Measurements from ENCODE around the gene TLK1. TPM values are rescaled to one million over a fixed set of nuclear protein-coding genes. Genes with fewer than 3 reads are reported as not detected.

TLK1 gene
- total RNA-seq, 1 donor from 2014 or later: 35.8 TPM

GRCh38 chr2:170944545-170944944, 216.1 kb downstream of the TLK1 start:
- DNase-seq (ENCODE audit: extremely low spot score in 2 of 2): no peak
- Histone ChIP-seq H3K9me3 (no peaks in the 10 kb centered on the region), H3K27ac (no peak overlapping the region), H3K36me3 (peaks cover 0 to 1% of the 10 kb centered on the region in 2 donors), H3K4me1 (peaks cover 46% of the 10 kb centered on the region), H3K27me3 (no peaks in the 10 kb centered on the region), H3K4me3 (no peak overlapping the region)
- TF ChIP-seq CTCF (IDR thresholded peaks at IDR 0.05): no peak
- no peak for TF ChIP-seq POLR2A (IDR thresholded peaks at IDR 0.05)
- TF ChIP-seq POLR2AphosphoS5 (IDR thresholded peaks at IDR 0.05; ENCODE audit: insufficient read depth in 1 of 2, low read depth in 1 of 2): no peak
- intact Hi-C loops (cut with DNase I): no loop called here

- no peak overlapping the region for H3K27ac ChIP-seq
- no peak overlapping the region for H3K4me3 ChIP-seq
- H3K9me3 ChIP-seq: no peaks in the 10 kb centered on the region
- H3K36me3 ChIP-seq: no peaks in the 10 kb centered on the region
- peaks cover 53% of the 10 kb centered on the region for H3K4me1 ChIP-seq
- no peak for DNase-seq (ENCODE audit: extremely low spot score in 2 of 2)
- intact Hi-C loops (cut with DNase I): no loop called here
- H3K27me3 ChIP-seq: no peaks in the 10 kb centered on the region
- TF ChIP-seq CTCF (IDR thresholded peaks at IDR 0.05): no peak
- no peak for TF ChIP-seq POLR2A (IDR thresholded peaks at IDR 0.05)
- no peak for TF ChIP-seq POLR2AphosphoS5 (IDR thresholded peaks at IDR 0.05; ENCODE audit: insufficient read depth in 1 of 2, low read depth in 1 of 2)
These were observed 217.1 kb downstream of the TLK1 start for GRCh38 chr2:170943596-170943995.

GRCh38 chr2:170943041-170943440, 217.7 kb downstream of the TLK1 start:
- intact Hi-C loops (cut with DNase I): no loop called here
- no peak for DNase-seq (ENCODE audit: extremely low spot score in 2 of 2)
- Histone ChIP-seq H3K27ac (no peak overlapping the region), H3K4me1 (peaks cover 58% of the 10 kb centered on the region), H3K9me3 (no peaks in the 10 kb centered on the region), H3K4me3 (no peak overlapping the region), H3K36me3 (no peaks in the 10 kb centered on the region), H3K27me3 (no peaks in the 10 kb centered on the region)
- TF ChIP-seq POLR2A (IDR thresholded peaks at IDR 0.05) (no peak), POLR2AphosphoS5 (IDR thresholded peaks at IDR 0.05; ENCODE audit: insufficient read depth in 1 of 2, low read depth in 1 of 2) (no peak), CTCF (IDR thresholded peaks at IDR 0.05) (no peak)

GRCh38 chr2:170942615-170943014, 218.1 kb downstream of the TLK1 start:
- no peak overlapping the region for H3K4me3 ChIP-seq
- no peak overlapping the region for H3K27ac ChIP-seq
- H3K27me3 ChIP-seq: no peaks in the 10 kb centered on the region
- peaks cover 0 to 4% of the 10 kb centered on the region in 2 donors for H3K36me3 ChIP-seq
- intact Hi-C loops (cut with DNase I): no loop called here
- TF ChIP-seq POLR2AphosphoS5 (IDR thresholded peaks at IDR 0.05; ENCODE audit: insufficient read depth in 1 of 2, low read depth in 1 of 2) (no peak), POLR2A (IDR thresholded peaks at IDR 0.05) (no peak), CTCF (IDR thresholded peaks at IDR 0.05) (no peak)
- H3K9me3 ChIP-seq: no peaks in the 10 kb centered on the region
- DNase-seq (ENCODE audit: extremely low spot score in 2 of 2): no peak
- H3K4me1 ChIP-seq: peaks cover 63% of the 10 kb centered on the region

Other genes with a start within 250 kb of the TLK1 start
- 18.2 TPM for gene GORASP2, start 231.6 kb downstream of the TLK1 start, total RNA-seq